Gastrocnemius medialis (tissue), 4 donors: ENCODE measurements around the gene MERTK. TPM values are rescaled to one million over a fixed set of nuclear protein-coding genes. Genes with fewer than 3 reads are reported as not detected.

Experiments used
- ATAC-seq, 2 donors: fragments of 150-250 bp; one replicate each; pipeline ENCODE4 v1.9.1; 2016
- DNase-seq, 2 donors: peaks; one replicate each; pipeline ENCODE4 v3.0.0-alpha.2; 2019
- H3K27ac ChIP-seq, 4 donors: fragments of 200-600 bp; sonication (generic); 1 replicate in 1 of 4; 2 replicates in 3 of 4; pipeline ENCODE4 v1.5.1; 2016 to 2018; ENCODE audit warnings: mild to moderate bottlenecking in 2 of 4, moderate library complexity in 1 of 4
- H3K27me3 ChIP-seq, 3 donors: fragments of 200-600 bp; sonication (generic) in 2 of 3; 1 replicate in 1 of 3; 2 replicates in 2 of 3; pipeline versions ENCODE4 v1.5.1 to v1.6.0; 2016 to 2019; ENCODE audit warnings: mild to moderate bottlenecking in 1 of 3, moderate library complexity in 1 of 3
- H3K36me3 ChIP-seq, 2 donors: fragments of 200-600 bp; sonication (generic) in 1 of 2; one replicate each; pipeline ENCODE4 v1.5.1; 2017 to 2018
- H3K4me1 ChIP-seq, 2 donors: fragments of 200-600 bp; sonication (generic) in 1 of 2; one replicate each; pipeline ENCODE4 v1.5.1; 2016 to 2017; ENCODE audit warnings: mild to moderate bottlenecking in 2 of 2
- H3K4me3 ChIP-seq, 4 donors: fragments of 200-600 bp; sonication (generic) in 3 of 4; 1 replicate in 1 of 4; 2 replicates in 3 of 4; pipeline ENCODE4 v1.5.1; 2016 to 2019; ENCODE audit warnings: mild to moderate bottlenecking in 2 of 4
- H3K9me3 ChIP-seq, 3 donors: fragments of 200-600 bp; sonication (generic) in 2 of 3; 1 replicate in 1 of 3; 2 replicates in 2 of 3; pipeline ENCODE4 v1.5.1; 2016 to 2019
- POLR2A ChIP-seq, 2 donors: fragments of 450-650 bp; IDR thresholded peaks; one replicate each; pipeline ENCODE4 v1.6.1; 2017; ENCODE audit warnings: antibody characterized with exemption in 2 of 2, mild to moderate bottlenecking in 2 of 2, moderate library complexity in 2 of 2
- in situ Hi-C, 4 donors: fragments of 200-750 bp; cut with MboI; loops; one replicate each; pipeline versions ENCODE4 v1.15.0 to v1.8.0; 2017; ENCODE audit warnings: low sequenced_read_pairs in 4 of 4
- intact Hi-C: fragments of 100-400 bp; cut with DNase I; formaldehyde crosslinking; loops from one replicate; pipeline ENCODE4 v1.15.1; 2023; ENCODE audit warnings: low total_unique reads
- total RNA-seq, 4 donors: library from RNA; depleted of rRNA; stranded (reverse); fragments of >200 nt; gene quantifications; one replicate each; pipeline versions ENCODE4 v1.1.0 to v1.2.3, GENCODE V29; 2016
- TF ChIP-seq, protein P1 (sequence below), 5 experiments: fragments of 450-650 bp in 3 of 5; fragments of 200-600 bp in 2 of 5; sonication (generic) in 2 of 5; IDR thresholded peaks in 4 of 5; conservative IDR thresholded peaks in 1 of 5; 1 replicate in 4 of 5; 2 replicates in 1 of 5; pipeline ENCODE4 v1.5.1; 2016 to 2019; ENCODE audit warnings: antibody characterized with exemption in 5 of 5, mild to moderate bottlenecking in 3 of 5, moderate library complexity in 3 of 5

MERTK gene
- total RNA-seq, 4 donors from 2014 or later, result 2.4 to 5.7 (median 3.7) TPM

DNA sequence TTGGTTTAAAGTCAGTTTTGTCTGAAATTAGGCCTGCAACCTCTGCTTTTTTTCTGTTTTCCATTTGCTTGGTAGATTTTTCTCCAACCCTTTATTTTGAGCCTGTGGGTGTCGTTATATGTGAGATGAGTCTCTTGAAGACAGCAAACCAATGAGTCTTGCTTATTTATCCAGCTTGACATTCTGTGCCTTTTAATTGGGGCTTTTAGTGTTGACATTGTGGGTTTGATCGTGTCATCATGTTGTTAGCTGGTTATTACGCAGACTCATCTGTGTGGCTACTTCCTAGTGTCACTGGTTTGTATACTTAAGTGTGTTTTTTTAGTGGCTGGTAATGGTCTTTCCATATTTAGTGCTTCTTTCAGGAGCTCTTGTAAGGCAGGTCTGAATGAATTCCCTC is 175.5 kb downstream of the MERTK start:
- TF ChIP-seq, protein P1, sequence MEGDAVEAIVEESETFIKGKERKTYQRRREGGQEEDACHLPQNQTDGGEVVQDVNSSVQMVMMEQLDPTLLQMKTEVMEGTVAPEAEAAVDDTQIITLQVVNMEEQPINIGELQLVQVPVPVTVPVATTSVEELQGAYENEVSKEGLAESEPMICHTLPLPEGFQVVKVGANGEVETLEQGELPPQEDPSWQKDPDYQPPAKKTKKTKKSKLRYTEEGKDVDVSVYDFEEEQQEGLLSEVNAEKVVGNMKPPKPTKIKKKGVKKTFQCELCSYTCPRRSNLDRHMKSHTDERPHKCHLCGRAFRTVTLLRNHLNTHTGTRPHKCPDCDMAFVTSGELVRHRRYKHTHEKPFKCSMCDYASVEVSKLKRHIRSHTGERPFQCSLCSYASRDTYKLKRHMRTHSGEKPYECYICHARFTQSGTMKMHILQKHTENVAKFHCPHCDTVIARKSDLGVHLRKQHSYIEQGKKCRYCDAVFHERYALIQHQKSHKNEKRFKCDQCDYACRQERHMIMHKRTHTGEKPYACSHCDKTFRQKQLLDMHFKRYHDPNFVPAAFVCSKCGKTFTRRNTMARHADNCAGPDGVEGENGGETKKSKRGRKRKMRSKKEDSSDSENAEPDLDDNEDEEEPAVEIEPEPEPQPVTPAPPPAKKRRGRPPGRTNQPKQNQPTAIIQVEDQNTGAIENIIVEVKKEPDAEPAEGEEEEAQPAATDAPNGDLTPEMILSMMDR (IDR thresholded peaks at IDR 0.05 in 4 of 5, conservative IDR thresholded peaks at IDR 0.05 in 1 of 5), result no peak
- TF ChIP-seq POLR2A (IDR thresholded peaks at IDR 0.05), result no peak
- Histone ChIP-seq H3K36me3 (peaks cover 0 to 20% of the 10 kb centered on the region in 2 donors), H3K27ac (no peak overlapping the region), H3K4me3 (no peak overlapping the region), H3K27me3 (no peaks in the 10 kb centered on the region), H3K4me1 (no peaks in the 10 kb centered on the region), H3K9me3 (no peaks in the 10 kb centered on the region)
- intact Hi-C loops (no loop called here), in situ Hi-C loops (no loop called here)
- DNase-seq, result no peak
- no peak for ATAC-seq

DNA sequence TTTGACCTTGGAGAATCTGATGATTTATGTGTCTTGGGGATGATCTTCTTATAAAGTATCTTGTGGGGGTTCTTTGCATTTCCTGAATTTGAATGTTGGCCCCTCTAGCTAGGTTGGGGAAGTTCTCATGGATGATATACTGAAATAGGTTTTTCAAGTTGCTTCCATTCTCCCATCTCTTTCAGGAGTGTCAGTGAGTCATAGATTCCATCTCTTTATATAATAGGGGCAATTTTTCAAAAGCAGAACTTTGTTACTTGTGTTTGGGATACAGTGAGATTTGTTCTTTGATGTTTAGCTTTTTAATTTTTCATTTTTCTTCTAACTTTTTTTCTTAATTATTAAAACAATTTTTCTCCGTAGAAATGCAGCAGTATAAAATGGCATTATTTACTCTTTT is 176.1 kb downstream of the MERTK start:
- no peaks in the 10 kb centered on the region for H3K27me3 ChIP-seq
- no peak overlapping the region for H3K27ac ChIP-seq
- H3K4me3 ChIP-seq, result no peak overlapping the region
- ATAC-seq (no peak), DNase-seq (no peak)
- in situ Hi-C loops (no loop called here), intact Hi-C loops (no loop called here)
- H3K4me1 ChIP-seq, result no peaks in the 10 kb centered on the region
- H3K36me3 ChIP-seq, result peaks cover 0 to 20% of the 10 kb centered on the region in 2 donors
- no peaks in the 10 kb centered on the region for H3K9me3 ChIP-seq
- TF ChIP-seq, protein P1 (IDR thresholded peaks at IDR 0.05 in 4 of 5, conservative IDR thresholded peaks at IDR 0.05 in 1 of 5), result no peak

DNA sequence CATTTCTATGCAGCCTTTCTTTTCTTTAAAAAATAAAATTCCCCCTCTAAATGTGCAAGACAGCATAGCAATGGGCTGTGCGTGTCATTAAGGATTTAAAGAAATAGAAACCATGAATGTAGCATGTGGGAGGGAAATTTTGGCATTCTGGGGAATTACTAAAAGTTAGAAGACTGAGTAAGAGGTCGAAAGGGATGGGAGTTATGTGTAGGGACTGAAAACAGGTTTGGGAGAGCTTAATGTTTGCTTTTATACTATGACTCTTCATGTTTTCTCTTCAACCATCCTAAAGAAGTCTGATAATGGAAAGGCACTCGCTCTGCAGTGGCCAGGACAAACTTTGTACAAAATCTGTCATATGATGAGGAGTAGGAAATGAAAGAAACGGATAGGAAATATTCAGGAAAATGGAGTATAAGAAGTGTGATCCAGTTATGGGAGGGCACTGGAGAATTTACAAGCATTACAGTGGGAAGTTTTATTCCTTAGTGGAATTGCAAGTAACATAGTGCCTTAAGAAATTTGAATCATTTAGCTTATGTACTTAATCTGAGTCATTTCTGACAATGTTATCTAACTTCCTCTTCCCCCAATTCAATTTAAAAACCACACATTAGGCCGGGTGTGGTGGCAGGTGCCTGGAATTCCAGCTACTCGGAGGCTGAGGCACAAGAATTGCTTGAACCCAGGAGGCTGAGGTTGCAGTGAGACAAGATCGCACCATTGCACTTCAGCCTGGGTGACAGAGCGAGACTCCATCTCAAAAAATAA is 177.3 kb downstream of the MERTK start:
- intact Hi-C loops, result no loop called here
- ATAC-seq, result no peak

DNA sequence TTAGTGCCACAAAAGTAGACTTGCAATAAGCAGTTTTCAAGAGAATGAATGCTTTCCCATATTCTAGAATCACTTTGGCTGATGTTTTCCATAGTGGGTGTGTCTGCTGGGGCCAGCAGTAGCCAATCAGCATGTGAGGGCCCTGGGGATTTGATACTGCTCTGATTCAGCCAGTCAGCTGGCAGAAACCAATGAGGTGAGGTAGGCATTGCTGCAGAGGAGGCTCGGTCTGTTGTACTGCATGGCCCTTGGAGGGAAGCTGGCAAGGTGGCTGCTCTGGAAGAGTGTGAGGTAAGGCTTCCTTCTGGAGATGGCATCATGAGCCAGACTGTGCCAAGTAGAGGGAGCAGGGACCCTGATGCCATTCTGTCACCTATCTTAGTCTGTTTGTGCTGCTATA is 179.4 kb downstream of the MERTK start:
- Histone ChIP-seq H3K36me3 (peaks cover 0 to 20% of the 10 kb centered on the region in 2 donors), H3K27me3 (no peaks in the 10 kb centered on the region), H3K4me1 (no peaks in the 10 kb centered on the region), H3K27ac (no peak overlapping the region), H3K4me3 (no peak overlapping the region), H3K9me3 (no peaks in the 10 kb centered on the region)
- ATAC-seq (no peak), DNase-seq (no peak)
- in situ Hi-C loops, result no loop called here
- intact Hi-C loops, result no loop called here
- TF ChIP-seq POLR2A (IDR thresholded peaks at IDR 0.05), result no peak
- TF ChIP-seq, protein P1 (IDR thresholded peaks at IDR 0.05 in 4 of 5, conservative IDR thresholded peaks at IDR 0.05 in 1 of 5), result no peak

More for the DNA sequence above, 177.3 kb downstream of the MERTK start:
- TF ChIP-seq POLR2A (IDR thresholded peaks at IDR 0.05), result no peak
- TF ChIP-seq, protein P1 (IDR thresholded peaks at IDR 0.05 in 4 of 5, conservative IDR thresholded peaks at IDR 0.05 in 1 of 5), result no peak
- Histone ChIP-seq H3K27me3 (no peaks in the 10 kb centered on the region), H3K27ac (peak overlapping the region in 2 of 4 donors; percentile 10 to 12), H3K4me3 (no peak overlapping the region), H3K4me1 (no peaks in the 10 kb centered on the region), H3K36me3 (peaks cover 0 to 12% of the 10 kb centered on the region in 2 donors), H3K9me3 (no peaks in the 10 kb centered on the region)
- in situ Hi-C loops, result no loop called here
- DNase-seq, result no peak

Other genes starting within 250 kb of the MERTK start
- gene ANAPC1, start 14.4 kb upstream of the MERTK start, total RNA-seq, result 10 to 100 TPM; 28.3 to 33.9 (median 30.8) TPM
- gene TMEM87B, start 156.7 kb downstream of the MERTK start, total RNA-seq, result 1 to 10 TPM; 2.6 to 5.0 (median 3.1) TPM
- 1 to 10 TPM in 1 of 4 donors, under 1 TPM in 3; 0.41 to 3.3 (median 0.54) TPM for gene FBLN7, start 239.8 kb downstream of the MERTK start, total RNA-seq